22Rv1 (cell line): ENCODE results near the gene MYMX.

Experiments
- H3K27ac ChIP-seq: fragments of 450-650 bp; 2 replicates; pipeline ENCODE4 v1.5.1; 2017
- CTCF ChIP-seq: fragments of 450-650 bp; IDR thresholded peaks from 2 replicates; pipeline ENCODE4 v1.5.1; 2017; ENCODE audit warnings: mild to moderate bottlenecking
- ZFX ChIP-seq: fragments of 450-650 bp; IDR thresholded peaks from 2 replicates; pipeline ENCODE4 v1.6.1; 2017; ENCODE audit warnings: antibody characterized with exemption, borderline replicate concordance

Gene MYMX

GRCh38 chr6:44211284-44211683, 5.4 kb upstream of the MYMX start:
- TF ChIP-seq ZFX (no peak), CTCF (no peak)

GRCh38 chr6:44214307-44214706, 2.4 kb upstream of the MYMX start:
- H3K27ac ChIP-seq = no peak overlapping the region
- TF ChIP-seq CTCF = no peak
- TF ChIP-seq ZFX = no peak

More at GRCh38 chr6:44211284-44211683, 5.4 kb upstream of the MYMX start:
- H3K27ac ChIP-seq = no peak overlapping the region

- TF ChIP-seq ZFX (no peak), CTCF (no peak)
- peak overlapping the region; percentile 58 for H3K27ac ChIP-seq
Measured at GRCh38 chr6:44217332-44218143, 812 bp downstream of the MYMX start.

- TF ChIP-seq ZFX (no peak), CTCF (no peak)
- H3K27ac ChIP-seq = peak overlapping the region; percentile 58
Measured at GRCh38 chr6:44219053-44219814, 2.5 kb downstream of the MYMX start.

- TF ChIP-seq CTCF (no peak), ZFX (no peak)
- peak overlapping the region; percentile 58 for H3K27ac ChIP-seq
Measured at GRCh38 chr6:44219815-44220784, 3.4 kb downstream of the MYMX start.

GRCh38 chr6:44220913-44221290, 4.2 kb downstream of the MYMX start:
- H3K27ac ChIP-seq = peak overlapping the region; percentile 41

More at GRCh38 chr6:44220913-44221290, 4.2 kb downstream of the MYMX start:
- TF ChIP-seq ZFX = no peak
- no peak for TF ChIP-seq CTCF
